Epithelial cell of proximal tubule (primary cell): ENCODE results near the gene ACAT2. TPM values are rescaled to one million over a fixed set of nuclear protein-coding genes. Genes with fewer than 3 reads are reported as not detected.
"Not testable (repeated sequence)": the region's sequence is repeated elsewhere in the genome, so short reads cannot be mapped to it uniquely, and the experiment has no call there.

Experiments used
- DNase-seq: peaks from one replicate; pipeline ENCODE4 v3.0.0-alpha.2; 2011; ENCODE audit warnings: low read depth
- H3K4me3 ChIP-seq: 2 replicates; pipeline ENCODE4 v1.5.1; 2011; ENCODE audit warnings: low read depth, mild to moderate bottlenecking, low read length
- total RNA-seq: library from RNA; depleted of rRNA; stranded (reverse); fragments of >200 nt; gene quantifications from 2 replicates; pipeline ENCODE4 v1.2.3, GENCODE V29; 2015
- TF ChIP-seq, protein P1 (sequence below): conservative IDR thresholded peaks from 2 replicates; pipeline ENCODE4 v1.5.1; 2012; ENCODE audit warnings: low read depth, mild to moderate bottlenecking, low read length

Gene ACAT2
- total RNA-seq, 1 donor from 2014 or later = 38.3 TPM

- no peak overlapping the region for H3K4me3 ChIP-seq
- DNase-seq = no peak
- TF ChIP-seq, protein P1, sequence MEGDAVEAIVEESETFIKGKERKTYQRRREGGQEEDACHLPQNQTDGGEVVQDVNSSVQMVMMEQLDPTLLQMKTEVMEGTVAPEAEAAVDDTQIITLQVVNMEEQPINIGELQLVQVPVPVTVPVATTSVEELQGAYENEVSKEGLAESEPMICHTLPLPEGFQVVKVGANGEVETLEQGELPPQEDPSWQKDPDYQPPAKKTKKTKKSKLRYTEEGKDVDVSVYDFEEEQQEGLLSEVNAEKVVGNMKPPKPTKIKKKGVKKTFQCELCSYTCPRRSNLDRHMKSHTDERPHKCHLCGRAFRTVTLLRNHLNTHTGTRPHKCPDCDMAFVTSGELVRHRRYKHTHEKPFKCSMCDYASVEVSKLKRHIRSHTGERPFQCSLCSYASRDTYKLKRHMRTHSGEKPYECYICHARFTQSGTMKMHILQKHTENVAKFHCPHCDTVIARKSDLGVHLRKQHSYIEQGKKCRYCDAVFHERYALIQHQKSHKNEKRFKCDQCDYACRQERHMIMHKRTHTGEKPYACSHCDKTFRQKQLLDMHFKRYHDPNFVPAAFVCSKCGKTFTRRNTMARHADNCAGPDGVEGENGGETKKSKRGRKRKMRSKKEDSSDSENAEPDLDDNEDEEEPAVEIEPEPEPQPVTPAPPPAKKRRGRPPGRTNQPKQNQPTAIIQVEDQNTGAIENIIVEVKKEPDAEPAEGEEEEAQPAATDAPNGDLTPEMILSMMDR = no peak
Measured at GRCh38 chr6:159815410-159815809, 53.6 kb downstream of the ACAT2 start.

DNA sequence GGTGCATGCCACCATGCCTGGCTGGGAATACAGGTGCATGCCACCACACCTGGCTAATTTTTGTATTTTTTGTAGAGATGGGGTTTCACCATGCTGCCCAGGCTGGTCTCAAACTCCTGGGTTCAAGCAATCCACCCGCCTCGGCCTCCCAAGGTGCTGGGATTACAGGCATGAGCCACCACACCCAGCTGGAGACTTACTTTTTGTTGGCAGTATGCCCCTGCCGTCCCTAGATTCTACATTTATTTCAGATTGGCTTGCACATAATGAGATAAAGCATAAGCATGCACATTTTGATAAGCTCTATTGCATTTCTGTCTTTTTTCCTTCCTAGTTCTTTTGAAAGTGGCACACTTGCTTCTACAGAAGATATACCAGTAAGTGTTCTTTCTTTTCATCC is 54.9 kb downstream of the ACAT2 start:
- DNase-seq = not testable (repeated sequence)

DNA sequence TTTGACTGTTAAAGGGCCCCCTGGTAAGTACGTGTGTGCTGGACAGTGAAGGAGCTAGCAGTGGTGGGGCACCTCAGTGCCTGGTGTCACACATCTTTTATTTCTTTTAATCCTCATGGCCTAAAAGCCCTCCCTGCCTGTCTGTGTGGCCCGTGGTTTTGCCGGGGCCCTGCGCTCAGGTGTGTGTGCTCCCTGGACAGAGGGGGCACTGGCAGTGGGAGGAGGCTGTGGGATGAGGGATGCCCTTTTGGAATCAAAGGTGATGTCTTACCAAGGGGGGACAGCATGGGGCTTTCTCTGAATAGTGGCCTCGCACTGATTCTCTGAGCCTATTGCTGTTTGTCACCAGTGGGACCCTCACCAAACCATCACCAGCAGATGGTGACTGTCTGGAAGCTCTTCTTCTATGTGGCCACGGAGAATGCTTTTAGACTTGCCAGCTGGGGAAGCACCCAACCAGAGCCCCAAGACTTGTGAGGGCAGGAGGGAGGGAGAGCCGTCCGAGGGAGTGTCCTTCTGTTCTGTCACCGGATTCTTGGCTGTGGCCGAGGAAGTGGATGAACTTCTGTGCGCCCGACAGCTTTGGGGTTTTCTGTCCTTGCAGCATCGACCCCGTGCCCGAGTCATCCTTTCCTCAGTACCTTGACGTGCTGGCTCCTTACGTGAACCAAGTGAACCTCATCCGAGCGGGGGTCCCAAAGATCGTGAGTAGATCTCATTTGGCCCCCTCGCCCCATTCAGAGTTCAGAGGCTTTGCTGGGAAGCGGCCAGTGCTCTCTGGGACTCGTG is 56.3 kb downstream of the ACAT2 start:
- TF ChIP-seq, protein P1 = no peak
- no peak overlapping the region for H3K4me3 ChIP-seq
- DNase-seq = no peak

More for the DNA sequence above, 54.9 kb downstream of the ACAT2 start:
- not testable (repeated sequence) for H3K4me3 ChIP-seq

DNA sequence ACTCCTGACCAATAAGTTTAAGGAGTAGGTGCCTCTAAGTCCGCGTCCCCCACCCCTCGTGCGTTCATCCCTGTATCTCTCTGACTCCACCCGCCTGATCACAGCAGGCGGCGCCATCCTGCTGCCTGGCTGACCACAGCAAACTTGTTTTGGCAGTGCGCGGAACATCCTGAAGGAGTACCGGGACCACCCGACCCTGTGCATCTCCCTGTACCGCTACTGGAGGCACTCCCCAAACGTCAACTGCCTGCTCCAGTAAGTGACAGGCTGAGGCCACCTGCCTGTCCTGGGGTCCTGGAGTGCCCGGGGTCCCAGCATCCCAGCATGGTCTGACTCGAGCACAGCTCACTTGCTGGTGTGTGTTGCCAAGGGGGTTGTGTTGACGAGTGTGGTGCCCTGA is 57.3 kb downstream of the ACAT2 start:
- TF ChIP-seq, protein P1 = no peak
- no peak overlapping the region for H3K4me3 ChIP-seq
- no peak for DNase-seq

DNA sequence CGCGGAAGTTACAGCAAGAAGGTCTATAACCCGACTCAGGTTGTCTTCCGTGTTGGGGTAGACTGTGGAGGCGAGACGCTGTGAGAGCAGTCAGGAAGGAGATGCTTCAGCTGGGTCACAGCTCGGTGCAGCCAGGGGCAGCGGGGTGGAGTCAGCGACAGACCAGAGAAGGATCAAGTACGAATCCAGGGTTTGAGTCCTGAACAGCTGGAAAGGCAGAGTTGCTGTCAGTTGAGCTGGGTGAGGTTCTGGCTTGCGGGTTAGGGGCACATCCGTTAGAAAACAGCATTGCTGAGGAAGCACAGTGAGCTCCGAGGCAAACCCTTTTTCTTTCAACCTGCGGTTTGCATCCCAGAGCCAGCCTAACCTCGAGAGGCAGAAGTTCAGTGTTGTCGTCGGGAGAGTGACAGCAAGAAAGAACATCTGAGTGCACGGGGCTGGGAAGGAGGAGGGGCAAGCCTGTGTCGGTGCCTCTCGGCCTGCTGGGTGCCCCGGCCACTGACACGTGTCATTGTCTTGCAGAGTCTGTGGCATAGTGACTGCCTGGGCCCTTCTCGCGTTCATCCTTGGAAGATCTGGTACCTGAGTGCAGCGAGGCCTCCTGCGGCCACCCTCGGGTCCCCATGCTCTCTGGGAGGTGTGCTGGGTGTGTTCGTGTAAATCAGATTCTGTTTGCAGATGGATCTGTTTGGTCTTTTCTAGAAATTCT is 58.2 kb downstream of the ACAT2 start:
- no peak overlapping the region for H3K4me3 ChIP-seq
- no peak for DNase-seq
- TF ChIP-seq, protein P1 = no peak

DNA sequence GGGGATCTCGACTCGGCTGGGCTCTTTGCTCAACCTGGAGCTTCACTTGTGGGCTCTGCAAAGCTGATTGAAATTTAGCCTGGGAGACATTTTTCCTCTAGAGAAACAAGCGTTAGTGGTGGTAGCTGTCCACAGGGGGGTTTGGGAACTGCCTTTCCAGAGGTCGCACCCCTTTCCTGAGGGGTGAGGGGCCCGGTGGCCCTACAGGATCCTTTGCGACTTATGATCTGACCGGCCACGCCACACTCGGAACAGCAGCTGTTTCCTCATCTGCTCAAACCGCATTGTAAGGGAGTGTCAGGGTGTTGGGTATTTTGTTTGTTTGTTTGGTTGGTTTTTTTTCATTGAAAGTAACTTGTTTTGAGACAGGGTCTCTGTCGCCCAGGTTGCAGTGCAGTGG is 59.3 kb downstream of the ACAT2 start:
- DNase-seq = no peak
- H3K4me3 ChIP-seq = no peak overlapping the region
- TF ChIP-seq, protein P1 = no peak

- H3K4me3 ChIP-seq = no peak overlapping the region
- DNase-seq = no peak
- TF ChIP-seq, protein P1 = no peak
Measured at GRCh38 chr6:159821726-159822125, 59.9 kb downstream of the ACAT2 start.
